Suppressor macrophage treated with lipopolysaccharide for 4 hours (primary cell): ENCODE measurements around the gene ZNF586.

Source experiments
- DNase-seq: peaks from one replicate; pipeline ENCODE4 v3.0.0-alpha.2; 2020

The ZNF586 gene

DNA sequence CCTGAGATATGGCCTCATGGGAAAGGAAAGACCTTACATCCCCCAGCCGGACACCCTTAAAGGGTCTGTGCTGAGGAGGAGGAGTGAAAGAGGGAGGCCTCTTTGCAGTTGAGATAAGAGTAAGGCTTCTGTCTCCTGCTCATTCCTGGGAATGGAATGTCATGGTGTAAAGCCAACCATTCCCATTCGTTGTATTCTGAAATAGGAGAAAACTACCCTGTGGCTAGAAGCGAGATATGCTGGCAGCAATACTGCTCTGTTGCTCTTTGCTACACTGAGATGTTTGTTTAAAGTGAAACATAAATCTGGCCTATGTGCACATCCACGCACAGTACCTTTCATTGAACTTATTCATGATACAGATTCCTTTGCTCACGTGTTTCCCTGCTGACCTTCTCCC lies 59.8 kb downstream of the ZNF586 start:
- no peak for DNase-seq

DNA sequence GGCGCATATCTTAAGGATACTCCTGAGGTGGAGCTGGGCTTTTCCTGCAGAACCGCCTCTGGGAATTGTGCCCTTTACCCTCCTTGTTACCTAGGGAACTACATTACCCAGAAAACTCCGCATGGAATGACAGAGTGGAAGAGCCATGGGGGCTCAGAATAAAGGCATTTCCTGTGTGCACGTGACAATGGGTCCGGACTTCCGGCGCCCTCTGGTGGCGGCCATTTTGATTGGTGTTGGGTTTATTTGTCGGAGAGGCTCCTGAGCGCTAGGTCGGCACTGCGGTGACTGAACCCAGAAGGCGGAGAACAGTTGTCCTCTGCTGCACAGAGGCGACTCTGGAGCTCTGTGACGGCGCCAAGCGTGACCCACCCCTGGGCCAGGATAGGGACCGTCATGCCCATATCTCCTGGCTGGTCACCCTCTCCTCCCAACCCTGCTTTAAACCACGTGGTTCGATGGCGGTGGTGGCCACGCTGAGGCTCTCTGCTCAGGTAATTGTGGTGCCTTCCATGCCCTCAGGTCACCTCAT lies 60.7 kb downstream of the ZNF586 start, which contains the start of gene ZNF587B:
Gene ZNF587B, plus strand, starts transcription at position 229 of the 532 bp plus-strand sequence. Its CDS starts 230 bp downstream, at position 459.
- no peak for DNase-seq
